ENCODE measurements around the gene CFAP74. TPM values are rescaled to one million over a fixed set of nuclear protein-coding genes. Genes with fewer than 3 reads are reported as not detected.

CFAP74 gene, protein sequence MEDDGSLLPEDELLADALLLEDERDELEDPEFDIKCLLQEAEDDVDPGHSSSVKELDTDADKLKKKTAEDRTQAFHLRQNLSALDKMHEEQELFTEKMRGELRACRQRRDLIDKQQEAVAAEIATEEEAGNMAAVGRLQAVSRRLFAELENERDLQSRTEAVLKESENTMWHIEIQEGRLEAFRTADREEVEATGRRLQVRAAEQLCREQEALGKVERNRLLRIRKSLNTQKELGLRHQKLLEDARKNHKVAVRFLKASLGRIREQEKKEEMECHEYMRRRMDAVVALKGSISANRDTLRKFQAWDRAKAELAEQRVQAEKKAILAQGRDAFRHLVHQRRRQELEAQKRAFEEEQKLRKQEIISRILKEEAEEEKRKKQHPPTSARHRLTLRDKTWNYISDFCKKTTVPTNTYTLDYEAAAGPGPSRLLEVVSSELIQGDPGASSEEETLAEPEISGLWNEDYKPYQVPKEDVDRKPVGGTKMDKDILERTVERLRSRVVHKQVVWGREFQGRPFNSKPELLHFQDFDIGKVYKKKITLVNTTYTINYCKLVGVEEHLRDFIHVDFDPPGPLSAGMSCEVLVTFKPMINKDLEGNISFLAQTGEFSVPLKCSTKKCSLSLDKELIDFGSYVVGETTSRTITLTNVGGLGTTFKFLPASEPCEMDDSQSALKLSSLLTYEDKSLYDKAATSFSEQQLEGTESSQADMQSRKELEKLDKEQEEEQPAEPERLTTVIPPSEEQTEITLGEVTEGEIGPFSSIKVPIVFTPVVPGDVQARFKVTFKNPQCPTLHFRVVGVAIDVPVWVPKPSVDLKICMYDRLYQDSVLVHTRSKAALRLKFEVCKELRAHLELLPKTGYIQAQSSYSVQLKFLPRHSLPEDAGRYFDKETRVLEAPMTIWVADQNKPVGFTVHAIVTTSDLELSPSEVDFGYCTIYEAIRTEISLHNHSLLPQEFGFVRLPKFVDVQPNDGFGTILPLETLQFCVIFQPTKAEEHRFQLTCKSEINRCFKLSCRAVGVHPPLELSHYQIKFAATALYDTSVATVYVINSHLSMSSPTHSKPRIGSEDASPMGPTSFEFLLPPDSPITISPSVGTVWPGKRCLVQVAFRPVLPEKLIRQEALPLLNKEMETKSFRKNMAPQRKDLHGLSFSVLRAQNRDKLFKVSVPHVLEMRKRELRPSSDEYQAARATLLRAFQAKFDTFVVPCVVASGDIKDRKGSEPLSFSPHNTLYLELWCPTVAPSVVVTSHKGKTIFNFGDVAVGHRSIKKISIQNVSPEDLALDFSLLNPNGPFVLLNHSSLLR (N-terminal part only)
- total RNA-seq = 1 to 10 TPM in 1 of 4 donors, under 1 TPM in 2, not detected in 1; 0.35 to 1.1 (median 0.83) TPM

DNA sequence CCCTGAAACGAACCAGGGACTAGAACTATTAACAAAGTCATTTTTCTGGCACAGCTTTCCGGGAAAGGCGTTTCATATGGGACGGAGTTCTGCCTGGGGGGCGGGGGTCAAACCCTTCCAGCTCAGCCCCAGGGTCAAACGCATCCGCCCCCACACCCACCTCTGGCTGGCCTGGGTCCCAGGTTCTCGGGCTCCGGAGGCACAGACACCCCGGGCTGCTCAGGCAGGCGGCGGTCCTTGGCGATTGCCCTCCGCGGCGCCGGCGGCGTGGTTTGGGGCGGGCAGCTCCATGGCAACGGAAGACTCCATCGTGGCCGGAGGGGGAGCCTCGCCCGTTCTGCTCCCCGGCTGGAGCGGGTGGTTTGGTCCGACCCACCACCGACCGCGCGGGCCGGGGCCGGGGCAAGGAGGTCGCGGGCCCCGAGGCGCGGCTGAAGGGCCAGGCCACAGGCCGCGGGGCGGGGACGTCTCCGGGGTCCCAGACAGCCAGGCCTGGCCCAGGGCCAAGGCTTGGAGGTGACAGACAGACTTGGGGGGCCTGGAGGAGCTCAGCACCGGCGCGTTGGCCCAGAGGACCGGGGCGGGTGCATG lies at the start of gene CFAP74:
TSS of gene CFAP74 (minus strand) at position 246 of the 591 bp plus-strand sequence. CDS start 12,830 bp downstream, outside the sequence.
- Histone ChIP-seq H3K27ac (no peak within 1 kb of the TSS), H3K4me1 (peaks cover 0 to 5% (median 0%) of the 10 kb centered on the region in 4 donors), H3K4me3 (no peak within 1 kb of the TSS), H3K9me3 (no peaks in the 10 kb centered on the region), H3K36me3 (no peaks in the 10 kb centered on the region), H3K27me3 (no peaks in the 10 kb centered on the region)
- no peak for DNase-seq
- TF ChIP-seq POLR2A (IDR thresholded peaks at IDR 0.05) = no peak
- no peak for TF ChIP-seq CTCF (IDR thresholded peaks at IDR 0.05)

- DNase-seq = no peak
- Histone ChIP-seq H3K27ac (no peak overlapping the region), H3K4me1 (peaks cover 4 to 18% (median 9%) of the 10 kb centered on the region in 4 donors)
Measured at GRCh38 chr1:2053217-2053616, 49.6 kb upstream of the CFAP74 start.

GRCh38 chr1:2052756-2053155 lies 49.2 kb upstream of the CFAP74 start:
- no peak for DNase-seq
- Histone ChIP-seq H3K27me3 (no peaks in the 10 kb centered on the region), H3K9me3 (no peaks in the 10 kb centered on the region), H3K4me3 (no peak overlapping the region), H3K36me3 (peaks cover 0 to 23% (median 0%) of the 10 kb centered on the region in 3 donors), H3K27ac (no peak overlapping the region), H3K4me1 (peaks cover 4 to 19% (median 13%) of the 10 kb centered on the region in 4 donors)
- TF ChIP-seq CTCF (IDR thresholded peaks at IDR 0.05) = no peak
- no peak for TF ChIP-seq POLR2A (IDR thresholded peaks at IDR 0.05)

More at GRCh38 chr1:2053217-2053616, 49.6 kb upstream of the CFAP74 start:
- Histone ChIP-seq H3K9me3 (no peaks in the 10 kb centered on the region), H3K4me3 (no peak overlapping the region), H3K27me3 (no peaks in the 10 kb centered on the region), H3K36me3 (peaks cover 0 to 27% (median 0%) of the 10 kb centered on the region in 3 donors)
- TF ChIP-seq CTCF (IDR thresholded peaks at IDR 0.05) (no peak), POLR2A (IDR thresholded peaks at IDR 0.05) (no peak)

DNA sequence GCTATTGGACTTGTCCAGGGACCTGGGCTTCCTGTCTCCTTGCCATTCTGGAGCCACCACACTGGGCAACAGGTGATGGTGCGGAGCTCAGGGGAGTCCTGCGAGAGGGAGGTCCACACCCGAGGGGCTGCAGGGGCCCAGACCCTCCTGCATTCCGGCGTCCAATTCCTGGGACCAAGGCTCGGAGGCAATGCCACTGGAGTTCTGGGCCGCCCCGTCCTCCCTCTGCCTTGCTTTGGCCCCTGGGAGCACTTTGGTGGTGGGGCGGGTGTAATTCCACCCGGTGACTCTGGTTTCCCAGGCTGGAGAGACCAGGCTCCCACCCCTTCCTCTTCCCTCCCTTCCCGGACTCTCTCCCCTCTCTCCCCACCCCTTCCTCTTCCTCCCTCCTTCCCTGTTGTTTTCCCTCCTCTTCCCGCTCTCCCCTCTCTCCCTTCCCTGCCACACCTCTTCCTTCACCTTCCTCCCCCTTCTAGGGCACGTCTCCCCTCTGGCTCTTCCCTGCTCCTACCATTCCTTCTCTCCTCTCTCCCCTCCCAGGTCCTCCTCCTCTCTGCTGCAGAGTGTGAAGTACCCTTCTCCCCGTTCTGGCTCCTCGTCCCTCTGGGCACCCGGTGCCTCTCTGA lies 48.6 kb upstream of the CFAP74 start:
- no peaks in the 10 kb centered on the region for H3K27me3 ChIP-seq
- DNase-seq = no peak
- TF ChIP-seq POLR2A (IDR thresholded peaks at IDR 0.05) = no peak
- no peak for TF ChIP-seq CTCF (IDR thresholded peaks at IDR 0.05)
- H3K9me3 ChIP-seq = no peaks in the 10 kb centered on the region
- H3K4me1 ChIP-seq = peaks cover 4 to 24% (median 14%) of the 10 kb centered on the region in 4 donors
- peak overlapping the region in 1 of 4 donors; percentile 96 for H3K27ac ChIP-seq
- peaks cover 0 to 17% (median 0%) of the 10 kb centered on the region in 3 donors for H3K36me3 ChIP-seq
- H3K4me3 ChIP-seq = peak overlapping the region in 2 of 4 donors; percentile 86 to 99

Measured in Peyer's patch (tissue), 4 donors.